Measurements from ENCODE around the gene GSKIP.
"Not testable (repeated sequence)": the region's sequence is repeated elsewhere in the genome, so short reads cannot be mapped to it uniquely, and the experiment has no call there.

GSKIP gene, protein sequence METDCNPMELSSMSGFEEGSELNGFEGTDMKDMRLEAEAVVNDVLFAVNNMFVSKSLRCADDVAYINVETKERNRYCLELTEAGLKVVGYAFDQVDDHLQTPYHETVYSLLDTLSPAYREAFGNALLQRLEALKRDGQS

DNA sequence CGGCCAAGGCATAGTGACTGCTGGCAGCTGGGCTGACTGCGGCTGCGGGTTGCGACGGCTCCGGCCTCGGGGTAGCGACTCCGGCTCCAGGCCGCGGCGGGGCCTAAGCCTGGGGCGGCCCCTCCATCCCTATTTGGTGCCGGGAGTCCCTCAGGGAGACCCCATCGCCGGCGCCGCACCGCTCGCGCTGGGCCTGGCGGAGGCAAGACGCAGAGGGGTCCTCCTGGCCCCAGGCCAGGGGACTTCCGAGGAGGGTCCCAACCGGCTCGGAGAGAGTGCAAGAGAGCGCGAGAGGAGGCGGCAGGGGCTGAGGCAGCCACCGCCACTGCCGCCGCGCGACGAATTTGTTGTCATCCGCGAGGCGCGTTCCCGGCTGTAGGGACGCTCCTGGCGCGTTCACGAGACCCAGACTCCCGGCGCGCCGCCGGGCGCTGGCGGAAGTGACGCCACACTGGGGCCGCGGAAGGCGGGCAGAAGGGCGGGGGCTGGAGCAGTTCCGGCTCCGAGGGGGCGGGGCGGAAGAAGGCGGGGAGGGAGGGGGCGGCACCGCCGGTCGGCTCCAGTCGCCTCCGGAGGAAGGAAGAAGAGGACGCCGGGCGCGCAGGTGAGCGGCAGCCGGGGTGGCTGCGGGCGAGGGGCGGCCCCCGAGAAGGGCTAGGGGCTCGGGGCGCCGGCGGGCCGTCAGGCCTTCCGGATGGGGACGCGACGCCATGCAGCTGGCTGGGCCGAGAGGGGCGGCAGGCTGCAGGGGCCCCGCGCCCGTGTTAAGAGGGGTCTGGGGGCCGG, at the start of gene GSKIP, which contains the start of gene ATG2B:
GSKIP (plus strand) TSS at position 562 of the 786 bp plus-strand sequence. CDS start 18,722 bp downstream, outside the sequence.
ATG2B (minus strand) TSS at position 377 of the 786 bp plus-strand sequence; CDS start at position 12, 365 bp downstream.
- DNase-seq: peak; percentile 97

DNA sequence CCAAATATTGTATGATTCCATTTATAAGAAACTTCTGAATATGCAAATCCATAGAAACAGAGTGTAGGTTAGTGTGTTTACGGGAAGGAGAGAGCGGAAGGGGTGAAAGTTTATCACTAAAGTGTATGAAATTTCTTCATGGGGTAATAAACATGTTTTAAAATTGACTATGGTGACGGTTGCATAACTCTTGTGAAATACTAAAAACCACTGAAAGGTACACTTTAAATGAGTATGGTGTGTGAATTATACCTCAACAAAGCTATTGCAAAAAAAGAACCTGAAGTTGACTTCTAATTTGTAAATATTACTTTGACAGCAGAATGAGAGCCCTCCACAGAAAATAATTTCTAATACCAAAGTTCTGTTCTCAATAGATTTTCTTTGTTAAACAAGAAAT, 47.2 kb upstream of the GSKIP start:
- no peak for DNase-seq

DNA sequence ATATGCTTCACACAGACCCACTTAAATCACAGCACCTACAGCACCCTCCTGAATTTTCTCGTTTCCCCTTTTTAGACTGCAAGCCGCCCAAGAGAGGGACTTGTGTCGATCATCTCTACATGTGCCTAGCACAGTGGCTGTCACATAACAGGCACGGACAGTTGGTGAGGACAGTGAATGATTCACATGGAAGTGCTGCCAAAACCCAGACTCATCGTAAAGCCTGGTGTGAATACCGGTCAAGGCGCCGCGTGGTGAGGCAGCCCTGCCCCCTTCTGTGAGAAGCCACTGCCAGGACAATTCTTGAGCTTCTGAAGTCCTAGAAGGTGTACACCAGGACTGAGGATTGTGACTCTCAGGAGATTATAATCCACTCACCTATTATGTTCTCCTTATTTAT, 44.5 kb upstream of the GSKIP start:
- no peak for DNase-seq

DNA sequence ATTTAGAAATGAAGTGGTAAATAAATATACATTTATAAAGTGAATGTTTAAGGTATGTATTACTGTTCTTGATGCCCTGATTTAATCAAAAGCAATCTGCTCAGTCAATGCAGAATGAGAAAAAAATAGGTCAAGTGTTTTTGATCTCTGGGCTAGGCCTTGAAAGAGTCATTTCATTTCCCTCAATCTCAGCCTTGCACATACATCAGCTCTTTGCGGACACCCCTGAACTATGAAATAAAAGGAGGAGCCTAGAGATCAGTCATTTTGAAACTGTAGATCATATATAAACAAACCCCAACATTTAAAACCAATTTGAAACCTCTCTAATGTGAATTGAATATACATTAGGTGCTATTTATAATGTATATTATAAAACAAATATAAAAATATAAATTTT, 42.7 kb upstream of the GSKIP start:
- no peak for DNase-seq

DNA sequence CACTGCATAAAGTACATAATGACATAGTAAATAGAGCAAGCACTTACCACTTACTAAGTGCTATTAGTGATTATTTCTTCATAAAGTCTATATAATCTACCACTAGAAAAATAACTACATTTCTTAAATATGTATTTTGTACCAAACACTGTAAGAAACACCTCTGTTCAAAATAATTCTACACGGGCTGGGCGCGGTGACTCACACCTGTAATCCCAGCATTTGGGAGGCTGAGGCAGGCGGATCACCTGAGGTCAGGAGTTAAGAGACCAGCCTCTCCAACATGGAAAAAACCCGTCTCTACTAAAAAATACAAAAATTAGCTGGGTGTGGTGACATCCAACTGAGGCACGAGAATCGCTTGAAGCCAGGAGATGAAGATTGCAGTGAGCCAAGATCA, 39.1 kb upstream of the GSKIP start:
- no peak for DNase-seq

DNA sequence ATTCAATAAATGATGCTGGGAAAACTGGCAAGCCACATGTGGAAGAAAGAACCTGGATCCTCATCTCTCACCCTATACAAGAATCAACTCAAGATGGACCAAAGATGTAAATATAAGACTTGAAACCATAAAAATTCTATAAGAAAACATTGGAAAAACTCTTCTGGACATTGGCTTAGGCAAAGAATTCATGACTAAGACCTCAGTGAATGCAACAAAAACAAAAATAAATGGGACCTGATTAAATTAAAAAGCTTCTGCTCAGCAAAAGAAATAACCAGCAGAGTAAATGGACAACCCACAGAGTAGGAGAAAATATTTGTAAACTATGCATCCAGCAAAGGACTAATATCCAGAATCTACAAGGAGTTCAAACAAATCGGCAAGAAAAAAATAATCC, 24.8 kb upstream of the GSKIP start:
- DNase-seq: no peak

DNA sequence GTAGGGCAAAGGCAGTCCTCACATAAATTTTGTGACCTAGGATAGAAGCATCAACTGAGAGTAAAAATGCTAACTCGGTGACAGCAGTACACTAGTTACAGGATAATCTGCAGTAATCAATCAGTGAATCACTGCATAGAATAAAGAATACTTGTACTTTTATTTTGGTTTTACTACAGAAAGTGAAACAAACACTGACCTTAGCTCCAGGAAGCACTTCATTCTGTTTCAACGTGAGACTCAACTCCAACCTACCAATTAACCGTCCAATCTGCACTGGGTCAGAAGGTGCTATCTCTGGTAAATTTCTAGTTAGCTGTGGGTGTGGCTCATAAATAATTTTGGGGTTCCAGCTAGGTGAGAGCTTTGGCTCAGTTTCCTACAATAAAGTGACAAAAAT, 22.0 kb upstream of the GSKIP start:
- no peak for DNase-seq

DNA sequence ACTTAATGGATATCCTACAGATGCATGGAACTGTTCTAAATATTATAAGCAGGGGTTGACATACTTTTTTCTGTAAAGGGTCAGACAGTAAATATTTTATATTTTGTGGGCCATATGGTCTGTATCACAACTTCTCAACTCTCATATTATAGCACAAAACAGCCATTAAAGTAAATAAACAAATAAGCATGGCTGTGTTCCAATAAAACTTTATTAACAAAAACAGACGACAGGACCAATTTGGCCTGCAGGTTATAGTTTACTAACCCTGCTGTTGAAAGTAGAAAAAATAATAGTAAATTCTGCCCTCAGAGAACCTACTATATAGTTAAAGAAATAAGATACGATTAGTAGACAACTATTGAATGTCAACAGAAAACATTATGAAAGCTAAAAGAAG, 17.7 kb upstream of the GSKIP start:
- DNase-seq: no peak

DNA sequence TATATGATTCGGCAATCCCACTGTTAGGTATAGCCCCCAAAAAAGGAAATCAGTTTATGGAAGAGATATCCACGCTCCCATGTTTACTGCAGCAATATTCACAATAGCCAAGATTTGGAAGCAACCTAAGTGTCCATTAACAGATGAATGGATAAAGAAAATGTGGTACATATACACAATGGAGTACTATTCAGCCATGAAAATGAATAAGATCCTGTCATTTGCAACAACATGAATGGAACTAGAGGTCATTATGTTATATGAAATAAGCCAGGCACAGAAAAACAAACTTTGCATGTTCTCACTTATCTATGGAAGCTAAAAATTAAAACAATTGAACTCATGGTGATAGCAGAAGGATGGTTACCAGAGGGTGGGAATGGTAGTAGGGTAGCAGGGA, 15.4 kb upstream of the GSKIP start:
- DNase-seq: not testable (repeated sequence)

DNA sequence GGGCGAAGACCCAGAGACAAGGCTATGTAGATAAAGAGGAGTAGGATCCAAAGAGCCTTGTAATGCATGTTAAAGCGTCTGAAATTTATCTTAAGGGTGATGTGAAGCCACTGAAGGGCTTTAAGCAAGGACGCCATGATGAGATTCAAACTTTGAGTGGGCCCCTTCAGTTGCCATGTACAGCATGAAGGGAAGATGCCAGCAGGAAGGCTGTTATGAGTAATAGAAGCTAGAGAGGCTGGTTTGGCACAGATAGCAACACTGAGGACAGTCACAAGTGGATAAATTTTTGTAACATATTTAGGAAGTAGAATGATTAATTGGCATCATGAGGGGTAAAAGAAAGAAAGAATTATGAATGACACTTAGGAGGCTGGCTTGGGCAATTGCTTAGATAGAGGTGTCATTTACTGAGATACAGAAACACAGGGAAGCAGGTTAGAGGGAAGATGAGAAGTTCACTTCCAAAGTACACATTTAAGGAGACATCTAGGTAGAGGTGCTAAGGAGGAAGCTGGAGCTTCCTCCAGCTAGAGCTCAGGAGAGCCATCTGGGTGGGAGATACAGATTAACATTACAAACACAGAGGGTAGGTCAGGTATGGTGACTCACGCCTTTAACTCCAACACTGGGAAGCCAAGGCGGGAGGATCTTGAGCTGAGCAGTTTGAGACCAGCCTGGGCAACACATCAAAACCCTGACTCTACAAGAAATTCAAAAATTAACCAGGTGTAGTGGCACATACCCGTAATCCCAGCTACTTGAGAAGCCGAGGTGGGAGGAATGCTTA, 13.8 kb upstream of the GSKIP start:
- DNase-seq: peak; percentile 56

DNA sequence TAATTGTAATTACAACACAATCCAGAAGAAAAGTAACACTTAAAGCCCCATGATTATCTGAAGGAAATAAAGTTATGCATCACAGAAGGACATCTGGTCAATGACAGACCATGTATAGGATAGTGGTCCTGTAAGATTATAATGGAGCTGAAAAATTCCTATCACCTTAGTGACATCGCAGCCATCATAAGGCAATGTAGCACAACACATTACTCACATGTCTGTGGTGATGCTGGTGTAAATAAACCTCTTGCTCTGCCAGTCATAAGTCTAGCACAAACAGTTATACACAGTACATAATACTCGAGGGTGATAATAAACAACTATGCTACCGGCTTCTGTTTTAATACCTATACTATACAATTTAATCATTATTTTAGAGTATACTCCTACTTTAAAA, 11.3 kb upstream of the GSKIP start:
- DNase-seq: no peak

DNA sequence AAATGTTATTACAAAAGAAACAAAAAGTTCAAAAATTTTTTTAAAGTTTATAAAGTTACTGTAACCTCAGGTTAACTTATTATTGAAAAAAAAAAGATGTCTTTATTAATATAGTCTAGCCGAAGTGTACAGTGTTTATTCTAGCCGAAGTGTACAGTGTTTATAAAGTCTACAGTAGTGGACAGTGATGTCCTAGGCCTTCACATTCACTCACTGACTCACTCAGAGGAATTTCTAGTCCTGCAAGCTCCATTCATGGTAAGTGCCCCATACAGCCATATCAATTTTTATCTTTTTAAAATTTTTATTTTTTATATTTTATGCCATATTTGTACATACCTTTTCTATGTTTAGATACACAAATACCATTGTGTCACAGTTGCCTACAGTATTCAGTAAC, 10.6 kb upstream of the GSKIP start:
- DNase-seq: no peak

DNA sequence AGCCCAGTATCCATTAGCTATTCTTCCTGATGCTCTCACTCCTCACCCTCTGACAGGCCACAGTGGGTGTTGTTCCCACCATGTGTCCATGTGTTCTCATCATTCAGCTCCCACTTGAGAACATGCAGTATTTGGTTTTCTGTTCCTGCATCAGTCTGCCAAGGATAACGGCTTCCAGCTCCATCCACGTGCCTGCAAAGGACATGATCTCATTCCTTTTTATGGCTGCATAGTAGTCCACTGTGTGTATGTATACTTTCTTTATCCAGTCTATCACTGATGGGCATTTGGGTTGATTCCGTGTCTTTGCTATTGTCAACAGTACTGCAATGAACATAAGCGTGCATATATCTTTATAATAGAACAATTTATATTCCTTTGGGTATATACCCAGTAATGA, 9.1 kb upstream of the GSKIP start:
- no peak for DNase-seq

DNA sequence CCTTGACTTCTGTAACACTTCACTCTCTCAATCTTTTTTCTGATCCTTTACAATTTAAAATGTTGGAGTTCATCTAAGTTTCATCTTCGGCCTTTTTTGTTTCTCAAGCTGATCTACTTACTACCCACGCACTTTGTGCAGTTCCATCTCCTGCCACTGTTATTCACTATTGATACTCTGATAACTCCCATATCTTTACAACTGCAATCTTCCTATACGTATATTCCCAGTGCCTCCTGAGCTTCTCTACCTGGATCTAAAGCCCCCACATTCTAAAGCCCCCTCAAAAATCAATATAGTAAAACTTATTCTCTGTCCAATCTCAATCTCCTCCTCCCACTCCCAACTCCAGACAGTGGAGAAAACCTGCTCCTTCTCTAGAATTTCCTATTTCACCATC, 6.1 kb upstream of the GSKIP start:
- no peak for DNase-seq

DNA sequence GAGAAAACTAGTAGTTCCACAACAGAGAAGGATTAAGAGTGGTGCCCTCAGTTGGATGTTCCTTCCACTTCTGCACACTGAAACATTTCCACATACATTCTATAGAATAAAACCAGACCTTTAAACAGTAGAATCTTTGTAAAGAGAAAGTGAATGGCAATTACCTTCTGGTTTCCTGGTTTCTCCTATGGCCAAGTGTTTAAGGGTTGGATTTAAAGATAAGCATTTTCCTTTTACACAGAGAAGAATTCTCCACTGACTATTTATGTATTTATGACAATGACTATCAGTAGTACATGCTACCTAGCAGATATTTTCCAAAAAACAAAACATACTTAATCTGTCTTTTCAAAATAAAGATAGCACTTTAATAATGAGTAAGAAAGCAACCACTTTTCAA, 3.4 kb upstream of the GSKIP start:
- no peak for DNase-seq

DNA sequence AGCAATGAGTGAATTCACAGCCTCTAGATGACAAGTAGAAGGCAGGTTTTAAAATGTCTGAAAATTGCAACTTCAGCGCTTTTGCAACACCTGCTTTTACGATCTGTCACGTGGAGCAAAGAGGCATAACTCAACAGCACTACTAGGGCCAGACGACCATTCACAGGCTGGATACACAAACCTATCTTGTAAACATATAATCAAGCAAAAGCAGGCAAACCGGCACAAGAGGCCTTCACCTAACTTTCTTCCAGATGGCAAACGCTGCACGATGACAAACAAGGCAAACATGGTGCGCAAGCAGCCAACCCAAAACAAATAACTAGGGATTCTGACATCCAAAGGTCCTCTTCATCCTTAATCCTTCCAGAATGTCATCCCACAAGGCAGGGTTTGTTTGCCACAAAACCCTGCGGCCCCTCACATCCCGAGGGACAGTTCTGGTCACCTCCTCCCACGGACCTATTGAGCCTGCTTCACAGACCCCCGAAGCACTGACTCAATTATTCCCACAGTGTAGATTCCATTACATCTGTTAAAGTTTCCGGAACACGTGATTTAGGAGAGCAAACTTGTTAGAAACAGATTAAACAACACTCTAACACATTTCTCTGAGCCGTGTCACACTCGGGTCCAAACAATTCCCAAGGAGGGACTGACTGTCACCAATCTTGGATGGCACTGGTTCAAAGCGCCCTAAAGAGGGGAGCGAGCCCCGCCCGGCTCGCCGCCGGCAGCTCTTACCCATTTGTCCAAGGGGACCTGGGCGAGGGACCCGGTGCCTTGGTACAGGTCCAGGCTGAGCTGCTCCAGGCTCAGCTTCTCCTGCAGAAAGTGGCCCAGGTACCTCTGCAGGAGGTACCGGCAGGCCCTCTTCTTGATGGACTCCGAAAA, 1.0 kb upstream of the GSKIP start:
- peak; percentile 55 for DNase-seq

DNA sequence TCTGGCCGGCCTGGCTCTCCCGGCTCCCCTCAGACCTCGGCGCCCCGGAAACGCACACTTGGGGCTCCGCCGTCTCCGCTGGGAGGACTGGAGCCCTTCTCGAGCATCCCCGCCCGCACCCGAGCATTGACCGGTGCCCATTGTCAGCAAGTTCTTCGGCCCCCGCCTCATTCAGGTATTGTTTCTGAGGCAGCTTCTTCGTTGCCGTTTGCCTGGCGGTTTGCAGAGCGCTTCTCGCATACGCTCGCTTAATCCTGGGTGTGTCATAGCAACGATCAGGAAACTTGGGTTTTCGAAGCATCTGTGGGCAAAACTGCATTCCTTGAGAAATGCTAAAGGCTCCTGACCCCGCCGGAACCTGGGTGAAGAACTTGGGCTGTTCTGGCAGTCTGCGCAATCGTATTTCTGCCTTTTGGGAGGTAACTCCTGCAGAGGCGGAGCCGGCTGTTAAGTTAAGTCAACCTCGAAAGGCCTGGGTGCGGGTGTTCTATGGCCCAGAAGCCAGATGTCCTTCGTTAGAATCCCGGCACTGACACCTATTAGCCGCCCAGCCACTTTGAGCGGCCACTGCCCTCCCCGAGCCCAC, 518 bp downstream of the GSKIP start:
- peak; percentile 82 for DNase-seq

DNA sequence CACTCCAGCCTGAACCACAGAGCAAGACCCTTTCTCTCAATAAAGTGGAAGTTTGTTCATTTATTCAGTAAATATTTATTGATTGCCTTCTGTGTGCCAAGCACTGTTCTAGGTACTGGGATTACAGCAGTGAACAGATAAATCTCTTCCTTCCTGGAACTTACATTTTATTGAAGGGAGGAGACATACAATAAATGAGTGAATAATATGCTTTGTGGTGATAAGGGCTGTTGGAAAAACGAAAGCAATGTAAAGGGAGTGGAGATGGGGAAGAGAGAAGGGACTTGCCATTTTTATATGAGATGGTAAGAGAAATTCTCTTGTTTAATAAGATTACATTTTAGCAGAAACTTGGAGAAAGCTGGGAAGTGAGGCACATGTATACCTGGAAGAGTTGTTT, 1.6 kb downstream of the GSKIP start:
- no peak for DNase-seq

DNA sequence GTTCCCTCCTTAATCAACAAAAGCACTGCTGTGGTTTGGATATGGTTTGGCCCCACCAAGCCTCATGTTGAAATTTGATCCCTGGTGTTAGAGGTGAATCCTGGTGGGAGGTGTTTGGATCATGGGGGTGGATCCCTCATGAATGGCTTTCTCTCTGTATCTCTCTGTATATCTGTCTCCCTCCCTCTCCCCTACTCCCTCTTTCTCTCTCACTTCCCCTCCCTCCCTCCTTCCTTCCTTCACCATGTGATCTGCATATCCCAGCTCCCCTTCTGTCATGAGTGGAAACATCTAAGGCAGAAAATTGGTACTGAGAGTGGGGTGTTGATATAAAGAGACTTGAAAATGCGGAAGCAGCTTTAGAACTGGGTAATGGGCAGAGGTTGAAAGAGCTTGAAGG, 5.2 kb downstream of the GSKIP start:
- DNase-seq: no peak

DNA sequence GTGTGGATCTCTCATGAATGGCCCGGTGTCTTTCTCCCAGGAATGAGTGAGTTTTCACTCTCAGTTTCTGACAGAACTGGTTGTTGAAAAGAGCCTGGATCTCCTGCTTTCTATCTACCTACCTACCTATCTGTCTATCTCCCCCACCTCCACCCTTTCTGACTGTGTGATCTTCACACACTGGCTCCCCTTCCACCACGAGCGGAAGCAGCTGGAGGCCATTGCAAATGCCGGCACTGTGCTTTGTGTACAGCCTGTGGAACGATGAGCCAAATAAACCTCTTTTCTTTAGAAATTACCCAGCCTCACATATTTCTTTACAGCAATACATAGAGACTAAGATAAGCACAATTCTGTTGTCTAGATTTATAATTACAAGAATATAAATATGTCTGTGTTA, 7.2 kb downstream of the GSKIP start:
- no peak for DNase-seq

DNA sequence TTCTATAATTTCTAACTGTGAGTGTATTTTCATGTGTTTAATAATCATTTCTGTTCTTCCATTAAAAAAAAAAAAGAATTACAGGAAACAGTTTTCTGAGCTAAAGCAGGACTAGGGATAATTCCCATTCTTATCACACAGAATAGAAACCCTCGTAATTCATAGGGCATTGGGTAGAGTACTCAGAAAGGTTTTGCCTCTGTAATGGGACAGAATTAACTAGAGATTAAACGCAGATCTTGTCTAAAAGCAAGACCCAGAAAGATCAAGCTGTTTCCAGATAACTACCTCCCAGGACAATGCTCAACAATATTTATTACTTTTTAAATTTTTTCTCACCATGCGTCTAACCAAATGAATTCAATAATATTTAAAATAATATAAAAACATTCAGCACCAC, 10.2 kb downstream of the GSKIP start:
- no peak for DNase-seq

DNA sequence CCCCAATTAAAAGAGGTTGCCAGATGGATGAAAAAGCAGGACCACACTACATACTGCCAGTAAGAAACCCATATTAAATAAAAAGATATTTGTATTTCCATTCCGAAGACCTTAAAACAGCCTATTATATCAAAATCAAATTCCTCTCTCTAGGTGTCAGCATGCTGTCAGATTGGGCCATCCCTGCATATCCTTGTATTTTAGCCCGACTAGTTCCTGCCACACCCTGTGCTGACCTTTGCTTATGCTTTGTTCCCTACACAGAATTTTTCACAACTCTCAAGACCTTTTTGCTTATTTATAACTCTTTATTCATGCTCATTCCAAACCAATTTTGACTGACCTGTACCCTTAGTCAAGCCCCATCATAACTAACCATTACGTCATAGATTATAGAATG, 12.8 kb downstream of the GSKIP start:
- no peak for DNase-seq

DNA sequence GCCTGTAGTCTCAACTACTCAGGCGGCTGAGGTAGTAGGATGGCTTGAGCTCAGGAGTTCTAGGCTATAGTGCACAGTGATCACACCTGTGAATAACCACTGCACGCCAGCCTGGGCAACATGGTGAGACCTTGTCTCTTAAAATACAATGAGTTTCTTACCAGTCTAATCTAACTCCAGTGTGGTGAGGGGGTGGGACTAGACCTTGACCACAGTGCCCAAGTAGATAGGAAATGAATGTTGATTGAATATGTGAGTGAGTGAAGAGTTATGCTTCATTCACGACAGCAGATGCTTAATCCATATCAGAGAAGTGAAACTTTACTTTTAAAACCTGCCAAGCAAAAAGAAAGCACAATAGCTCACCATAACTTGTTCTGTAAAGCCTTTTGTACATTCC, 17.4 kb downstream of the GSKIP start:
- no peak for DNase-seq

All from islet precursor cell (in vitro differentiated cells).